NCI-H510A (cell line): Measurements from ENCODE around the gene CIAO3.
"Not testable (repeated sequence)": the region's sequence is repeated elsewhere in the genome, so short reads cannot be mapped to it uniquely, and the experiment has no call there.

Source experiments
- DNase-seq: peaks from one replicate; lab custom pipeline; 2025; lab: John Stamatoyannopoulos, UW

Gene CIAO3

DNA sequence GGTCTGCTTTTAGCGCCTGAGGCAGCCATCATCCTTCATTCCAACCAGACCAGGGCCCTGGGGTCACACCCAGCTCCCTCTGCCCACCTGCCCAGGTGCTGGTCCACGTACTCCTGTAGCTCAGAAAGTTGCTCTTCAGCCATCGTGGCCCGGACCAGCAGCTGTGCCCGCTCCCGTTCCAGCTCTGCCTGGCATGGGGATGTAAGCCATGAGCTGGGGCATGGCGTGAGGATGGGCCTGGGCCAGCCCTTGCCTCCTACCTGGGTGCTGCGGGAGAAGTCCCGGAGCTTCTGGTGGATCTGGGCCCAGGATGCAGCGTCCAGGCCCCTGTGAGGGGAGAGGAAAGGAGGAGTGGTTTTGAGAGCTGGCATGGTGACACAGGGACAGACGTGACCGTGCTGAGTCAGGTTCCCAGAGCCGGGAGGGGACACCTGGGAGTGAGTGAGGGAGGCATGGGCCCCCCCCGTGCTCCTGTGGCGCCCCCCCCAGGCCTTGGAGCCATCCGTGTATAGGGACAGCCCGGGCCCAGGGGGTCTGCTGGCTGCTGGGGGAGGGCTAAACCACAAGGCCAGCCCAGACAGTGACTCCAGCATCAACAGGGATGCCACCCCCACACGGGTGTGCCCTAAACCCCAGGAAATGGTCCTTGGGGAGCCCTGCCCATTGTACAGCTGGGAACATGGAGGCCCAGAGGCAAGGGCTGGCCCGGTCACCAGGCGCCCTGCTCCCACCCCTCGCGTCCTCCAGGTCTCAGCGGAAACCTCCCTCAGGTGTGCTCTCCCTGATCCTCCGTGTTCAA, 17.8 kb downstream of the CIAO3 start:
- no peak for DNase-seq

DNA sequence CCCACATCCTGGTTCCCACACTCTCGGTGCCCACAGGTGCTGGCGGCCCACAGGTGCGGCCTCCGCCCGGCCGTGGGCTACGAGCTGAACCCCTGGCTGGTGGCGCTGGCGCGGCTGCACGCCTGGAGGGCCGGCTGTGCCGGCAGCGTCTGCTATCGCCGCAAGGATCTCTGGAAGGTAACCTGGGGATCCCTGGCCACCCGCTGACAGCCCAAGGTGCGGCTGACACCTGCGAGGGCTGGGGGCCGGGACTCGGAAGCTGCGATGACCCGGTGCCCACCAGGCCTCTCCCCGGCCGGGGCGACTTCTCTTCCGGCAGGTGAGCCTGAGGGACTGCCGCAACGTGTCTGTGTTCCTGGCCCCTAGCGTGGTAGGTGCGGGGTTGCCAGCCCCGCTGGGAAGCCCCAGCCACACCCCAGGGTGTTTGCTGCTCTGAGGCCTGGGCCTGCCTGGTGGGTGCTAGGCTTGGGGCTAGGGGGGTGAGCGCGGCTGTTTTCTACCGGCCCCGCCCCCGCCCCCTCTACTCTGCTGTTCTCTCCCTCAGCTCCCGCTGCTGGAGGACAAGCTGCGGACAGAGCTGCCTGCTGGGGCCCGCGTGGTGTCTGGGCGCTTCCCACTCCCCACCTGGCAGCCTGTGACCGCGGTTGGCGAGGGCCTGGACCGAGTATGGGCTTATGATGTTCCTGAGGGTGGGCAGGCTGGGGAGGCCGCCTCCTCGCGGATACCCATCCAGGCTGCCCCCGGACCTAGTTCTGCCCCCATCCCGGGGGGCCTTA, 18.8 kb downstream of the CIAO3 start:
- no peak for DNase-seq

DNA sequence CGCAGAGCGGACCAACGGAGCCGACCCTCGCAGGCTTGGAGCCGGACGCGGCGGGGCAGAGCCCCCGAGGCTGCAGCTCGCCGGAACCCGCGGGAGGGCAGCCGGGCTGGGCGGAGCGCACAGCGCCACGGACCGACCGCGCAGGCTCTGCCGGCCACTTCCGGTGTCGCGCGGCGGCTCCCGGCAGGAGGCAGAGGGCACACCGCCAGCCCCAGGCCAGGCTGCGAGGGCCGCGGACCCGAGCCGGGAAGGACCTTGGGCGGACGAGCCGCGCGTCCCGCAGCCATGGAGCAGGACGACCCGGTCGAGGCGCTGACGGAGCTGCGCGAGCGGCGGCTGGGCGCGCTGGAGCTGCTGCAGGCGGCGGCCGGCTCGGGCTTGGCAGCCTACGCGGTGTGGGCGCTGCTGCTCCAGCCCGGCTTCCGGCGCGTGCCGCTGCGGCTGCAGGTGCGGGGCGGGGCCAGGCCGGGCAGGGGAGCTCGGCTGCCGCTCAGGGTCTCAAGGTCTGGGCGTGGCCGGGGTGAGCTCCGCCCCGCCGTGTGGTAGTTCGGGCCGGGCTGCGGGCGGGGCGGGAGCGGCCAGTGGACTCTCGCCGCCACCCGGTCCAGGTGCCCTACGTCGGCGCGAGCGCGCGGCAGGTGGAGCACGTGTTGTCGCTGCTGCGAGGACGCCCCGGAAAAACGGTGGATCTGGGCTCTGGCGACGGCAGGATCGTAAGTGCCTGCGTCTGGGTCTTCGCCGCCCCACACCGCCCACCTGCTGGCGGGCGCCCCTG, 19.6 kb downstream of the CIAO3 start, which contains the start of gene ANTKMT:
TSS of gene ANTKMT (plus strand) at position 157 of the 775 bp plus-strand sequence. CDS start at position 286, 129 bp downstream.
- peak; percentile 76 for DNase-seq

DNA sequence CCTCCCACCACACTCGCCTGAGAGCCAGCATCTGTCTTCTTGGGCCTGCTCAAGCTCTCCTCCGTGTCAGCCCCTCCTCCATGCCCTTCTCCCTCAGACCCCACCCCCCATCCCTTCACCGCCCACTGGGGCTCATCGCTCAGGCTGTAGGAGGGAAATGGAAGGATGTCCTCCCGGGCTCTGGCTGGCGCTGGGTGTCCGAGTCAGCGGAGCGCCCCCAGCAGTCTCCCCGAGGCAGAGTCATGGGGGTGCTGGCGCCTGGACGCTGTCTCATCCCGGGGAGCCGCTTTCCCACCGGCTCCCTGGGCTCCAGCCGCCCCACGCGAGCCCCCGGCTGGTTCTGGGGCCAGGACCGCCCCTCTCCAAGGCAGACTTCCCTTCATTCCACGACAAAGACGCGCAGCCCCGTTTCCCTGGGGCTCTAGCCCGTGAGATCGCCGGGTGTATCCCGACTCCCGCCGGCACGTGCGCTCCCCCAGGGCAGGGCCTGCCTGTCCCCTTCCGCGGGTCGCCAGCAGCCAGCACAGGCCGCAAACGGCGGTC, 20.3 kb downstream of the CIAO3 start:
- DNase-seq, result peak; percentile 74

DNA sequence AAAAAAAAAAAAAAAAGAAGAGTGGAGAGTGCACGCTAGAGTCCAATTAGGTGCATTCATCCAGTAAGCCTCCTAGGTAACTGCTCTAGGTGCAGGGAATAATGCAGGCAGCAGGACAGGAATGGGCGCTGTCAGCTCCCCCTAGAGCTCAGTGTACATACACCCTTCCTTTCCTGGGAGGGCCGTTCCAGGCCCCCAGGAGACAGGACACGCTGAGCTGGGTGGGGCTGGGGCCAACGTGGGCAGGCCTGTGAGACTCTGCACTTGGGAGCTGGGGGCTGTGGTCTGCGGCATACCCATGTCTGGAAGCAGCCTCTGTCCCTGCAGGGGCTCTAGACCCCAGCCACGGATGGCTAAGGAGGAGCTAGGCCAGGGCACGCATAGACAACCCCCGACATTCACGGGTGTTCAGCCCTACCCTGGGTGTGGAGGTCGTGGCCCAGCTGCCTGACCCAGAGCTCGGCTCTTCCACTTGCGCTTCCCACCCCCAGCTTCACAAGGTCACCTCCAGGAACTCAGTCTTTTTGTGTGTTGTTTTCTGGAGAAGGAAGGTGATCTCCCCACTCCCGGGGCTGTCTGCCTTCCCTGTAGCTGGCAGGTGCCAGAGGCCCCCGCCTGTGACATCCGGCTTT, 20.9 kb downstream of the CIAO3 start:
- no peak for DNase-seq

DNA sequence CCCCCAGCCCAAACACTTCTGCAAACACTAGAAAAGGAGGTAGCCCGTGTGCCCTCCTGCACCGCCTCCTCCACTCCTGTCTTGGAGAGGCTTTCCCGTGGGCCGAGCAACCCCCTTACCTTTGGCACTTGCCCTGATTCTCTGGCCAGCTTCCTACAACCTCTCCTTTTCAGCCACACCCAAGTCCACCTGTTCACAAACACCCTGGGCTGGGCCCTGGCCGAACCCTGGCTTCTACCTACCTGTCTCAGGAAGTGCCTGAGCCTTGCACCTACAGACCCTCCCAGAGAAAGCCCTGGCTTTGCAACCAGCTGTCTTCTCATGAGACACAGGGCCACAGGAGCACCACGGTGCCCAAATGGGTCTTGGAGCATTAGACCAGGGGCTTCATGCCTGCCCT, 21.9 kb downstream of the CIAO3 start:
- DNase-seq, result no peak

DNA sequence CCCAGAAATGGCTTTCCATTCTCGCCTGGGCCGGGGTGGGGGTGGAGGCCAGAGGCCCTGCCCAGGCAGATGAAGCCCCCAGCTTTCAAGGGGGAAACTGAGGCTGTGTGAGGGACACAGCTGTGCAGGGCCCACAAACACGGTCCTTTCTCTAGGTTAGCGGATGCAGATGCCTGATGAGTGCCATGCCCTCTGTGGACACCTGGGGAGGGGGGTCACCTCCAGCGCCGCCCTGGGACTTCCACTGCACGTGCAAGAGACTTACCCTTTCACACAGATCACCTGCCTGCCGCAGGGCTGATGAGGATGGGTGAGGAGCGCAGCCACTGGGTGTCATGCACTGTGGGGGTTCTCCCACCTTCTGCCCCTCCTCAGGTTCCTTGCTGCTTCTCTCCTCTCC, 22.4 kb downstream of the CIAO3 start:
- no peak for DNase-seq

DNA sequence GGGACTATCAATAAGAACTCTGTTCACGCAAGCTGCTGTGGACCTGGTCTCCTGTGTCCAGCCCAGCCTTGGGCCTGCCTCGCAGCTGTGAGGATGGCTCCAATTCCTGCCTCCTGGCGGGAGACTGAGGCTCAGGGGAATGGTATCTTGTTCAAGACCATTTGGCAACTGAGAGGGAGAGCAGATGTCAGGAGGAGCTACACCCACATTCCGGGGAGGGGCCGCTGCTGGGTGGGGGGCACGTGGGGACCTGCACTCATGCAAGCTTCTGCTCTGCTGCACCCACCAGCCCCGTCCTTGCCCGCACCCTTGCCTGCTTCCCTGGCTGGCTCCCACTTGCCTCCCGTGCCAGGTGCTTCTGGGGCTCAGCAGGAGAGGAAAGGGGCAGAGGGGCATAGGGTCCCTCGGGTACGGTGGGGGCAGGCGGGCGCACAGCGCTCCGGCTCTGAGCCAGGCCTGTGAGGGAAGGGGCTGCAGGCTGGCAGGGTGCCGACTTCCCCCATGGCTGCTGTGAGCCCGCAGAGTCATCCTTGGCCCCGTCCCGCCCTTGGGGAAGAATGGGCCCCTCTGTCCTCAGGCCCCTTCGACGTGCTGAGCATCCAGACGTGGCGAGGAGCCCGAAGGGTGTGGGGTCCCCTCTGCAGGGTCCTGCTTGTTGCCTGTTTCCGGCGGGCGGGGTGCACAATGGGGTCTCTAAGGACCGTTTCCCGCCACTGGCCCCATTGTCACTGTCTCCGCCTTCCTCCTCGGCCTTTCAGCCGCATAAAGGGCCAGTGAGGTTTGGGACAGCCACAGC, 23.1 kb downstream of the CIAO3 start:
- DNase-seq, result no peak

DNA sequence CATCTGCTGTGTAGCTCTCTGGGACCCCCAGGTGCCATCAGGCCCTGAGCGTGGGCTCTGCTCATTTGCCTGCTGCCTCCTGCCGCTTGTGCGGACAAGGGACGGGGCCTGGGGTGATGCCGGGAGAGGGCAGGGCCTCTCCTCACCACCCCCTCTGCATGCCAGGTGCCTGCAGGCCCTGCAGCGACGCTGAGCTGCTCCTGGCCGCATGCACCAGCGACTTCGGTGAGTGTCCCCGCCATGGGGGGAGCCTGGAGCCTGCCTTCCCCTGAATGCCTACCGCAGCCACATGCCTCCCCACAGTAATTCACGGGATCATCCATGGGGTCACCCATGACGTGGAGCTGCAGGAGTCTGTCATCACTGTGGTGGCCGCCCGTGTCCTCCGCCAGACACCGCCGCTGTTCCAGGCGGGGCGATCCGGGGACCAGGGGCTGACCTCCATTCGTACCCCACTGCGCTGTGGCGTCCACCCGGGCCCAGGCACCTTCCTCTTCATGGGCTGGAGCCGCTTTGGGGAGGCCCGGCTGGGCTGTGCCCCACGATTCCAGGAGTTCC, 23.9 kb downstream of the CIAO3 start:
- no peak for DNase-seq

DNA sequence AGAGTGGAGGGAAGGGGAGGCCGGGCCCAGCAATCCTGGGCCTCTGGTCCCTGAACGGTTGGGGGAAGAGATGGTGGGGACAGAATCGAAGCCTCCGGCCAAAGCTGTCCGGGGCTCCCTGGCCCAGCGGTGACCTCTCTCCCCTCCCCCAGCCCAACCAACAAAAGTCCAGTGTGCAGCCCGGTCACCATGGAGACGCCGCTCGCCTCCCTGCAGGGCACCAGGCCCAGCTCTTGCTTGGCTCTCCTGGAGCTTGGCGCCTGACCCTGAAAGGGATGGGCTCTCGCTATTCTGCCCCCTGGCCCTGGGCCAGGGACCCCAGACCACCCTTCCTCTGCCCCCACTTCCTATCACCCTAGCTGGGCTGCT, 24.6 kb downstream of the CIAO3 start:
- DNase-seq, result no peak

DNA sequence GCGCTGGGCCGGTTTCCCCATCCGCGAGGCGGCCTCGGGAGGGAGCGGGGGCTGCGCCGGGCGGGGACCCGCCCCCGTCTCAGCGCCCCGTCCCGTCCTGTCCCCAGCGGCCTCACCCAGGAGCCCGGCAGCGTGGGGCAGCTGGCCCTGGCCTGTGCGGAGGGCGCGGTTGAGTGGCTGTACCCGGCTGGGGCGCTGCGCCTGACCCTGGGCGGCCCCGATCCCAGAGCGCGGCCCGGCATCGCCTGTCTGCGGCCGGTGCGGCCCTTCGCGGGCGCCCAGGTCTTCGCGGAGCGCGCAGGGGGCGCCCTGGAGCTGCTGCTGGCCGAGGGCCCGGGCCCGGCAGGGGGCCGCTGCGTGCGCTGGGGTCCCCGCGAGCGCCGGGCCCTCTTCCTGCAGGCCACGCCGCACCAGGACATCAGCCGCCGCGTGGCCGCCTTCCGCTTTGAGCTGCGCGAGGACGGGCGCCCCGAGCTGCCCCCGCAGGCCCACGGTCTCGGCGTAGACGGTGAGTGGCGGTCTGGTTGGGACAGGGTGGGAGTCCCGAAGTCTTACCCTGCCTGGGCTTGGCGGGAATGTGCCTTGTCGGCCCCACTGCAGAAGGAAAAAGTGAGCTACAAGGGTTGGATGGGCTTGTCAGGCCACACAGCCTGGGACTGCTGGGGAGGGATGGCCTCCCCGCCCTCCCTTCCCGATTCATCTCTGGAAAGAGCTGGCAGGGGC, 25.2 kb downstream of the CIAO3 start:
- no peak for DNase-seq

DNA sequence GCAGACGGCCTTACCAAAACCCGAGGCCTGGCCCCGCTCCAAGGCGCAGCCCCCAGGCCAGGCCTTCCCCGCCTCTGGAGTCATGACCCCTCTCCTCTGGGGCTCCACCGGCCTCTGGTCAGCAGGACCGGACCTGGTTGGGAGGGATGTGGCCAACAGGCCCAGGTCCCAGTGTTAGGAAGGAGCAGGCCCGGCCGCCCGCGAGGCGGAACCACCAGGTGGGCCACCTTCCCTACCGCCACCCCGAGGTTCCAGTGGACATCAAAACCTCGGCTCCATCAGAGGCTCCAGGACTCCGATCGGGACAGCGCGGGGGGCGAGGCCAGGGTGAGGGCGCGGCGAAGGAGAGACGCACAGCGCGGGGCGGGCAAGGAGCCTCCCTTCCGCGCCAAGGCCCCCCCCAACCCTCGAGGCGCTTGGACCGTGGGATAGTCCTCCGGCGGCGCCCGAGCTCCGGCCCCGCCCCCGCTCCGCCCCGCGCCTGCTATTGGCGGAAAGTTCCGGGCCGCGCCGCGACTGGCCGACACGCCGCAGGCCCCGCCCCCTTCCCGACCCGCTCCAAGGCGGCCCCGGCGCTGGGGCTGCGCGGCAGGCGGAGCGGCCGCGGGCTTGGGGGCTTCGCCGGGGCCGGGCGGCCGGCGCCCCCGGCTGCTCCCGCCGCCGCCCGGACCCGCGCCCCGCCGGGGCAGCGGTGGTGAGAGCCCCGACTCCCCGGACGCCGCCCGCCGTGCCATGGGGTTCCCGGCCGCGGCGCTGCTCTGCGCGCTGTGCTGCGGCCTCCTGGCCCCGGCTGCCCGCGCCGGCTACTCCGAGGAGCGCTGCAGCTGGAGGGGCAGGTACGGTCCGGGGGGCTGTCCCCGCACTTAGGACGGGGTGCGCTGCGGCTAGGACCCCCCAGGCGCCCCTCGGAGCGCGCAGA, 26.0 kb downstream of the CIAO3 start, which contains the start of gene METRN:
TSS of gene METRN (plus strand) at position 561 of the 919 bp plus-strand sequence. CDS start at position 733, 172 bp downstream.
- DNase-seq, result peak; percentile 33

DNA sequence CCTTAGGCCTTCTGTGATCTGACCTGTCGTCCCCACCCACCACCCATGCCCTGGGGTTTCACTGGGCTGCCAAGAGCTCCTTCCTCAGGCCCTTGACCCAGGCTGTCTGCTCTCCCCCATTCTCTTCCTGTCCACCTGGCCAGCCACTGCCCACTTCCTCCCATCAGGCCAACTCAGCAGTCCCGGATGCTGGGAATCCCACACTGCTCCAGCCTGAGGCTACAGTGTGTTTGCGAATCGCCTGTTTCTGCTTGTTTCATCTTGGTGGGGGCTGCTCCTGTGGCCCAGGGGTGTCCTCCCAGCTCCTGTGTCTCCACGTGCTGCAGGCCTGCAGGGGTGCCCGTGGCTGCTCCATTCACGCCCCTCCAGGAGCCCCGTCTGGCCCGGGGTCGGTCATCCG, 26.7 kb downstream of the CIAO3 start:
- DNase-seq, result no peak

DNA sequence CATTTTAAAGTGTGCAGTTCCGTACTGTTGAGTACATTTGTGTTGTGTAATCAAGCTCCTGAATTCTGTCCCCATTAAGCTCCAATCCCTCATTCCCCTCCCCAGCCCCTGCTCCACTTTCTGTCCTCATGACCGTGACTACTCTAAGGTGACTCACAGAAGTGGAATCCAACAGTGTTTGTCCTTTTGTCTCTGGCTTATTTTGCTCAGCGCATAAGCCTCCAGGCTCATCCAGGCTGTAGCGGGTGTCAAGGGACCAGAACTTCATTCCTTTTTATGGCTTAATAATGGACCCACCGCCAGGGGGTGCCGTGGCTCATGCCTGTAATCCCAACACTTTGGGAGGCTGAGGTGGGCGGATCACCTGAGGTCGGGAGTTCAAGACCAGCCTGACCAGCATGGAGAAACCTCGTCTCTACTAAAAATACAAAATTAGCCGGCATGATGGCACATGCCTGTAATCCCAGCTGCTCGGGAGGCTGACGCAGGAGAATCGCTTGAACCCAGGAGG, 28.0 kb downstream of the CIAO3 start:
- not testable (repeated sequence) for DNase-seq

DNA sequence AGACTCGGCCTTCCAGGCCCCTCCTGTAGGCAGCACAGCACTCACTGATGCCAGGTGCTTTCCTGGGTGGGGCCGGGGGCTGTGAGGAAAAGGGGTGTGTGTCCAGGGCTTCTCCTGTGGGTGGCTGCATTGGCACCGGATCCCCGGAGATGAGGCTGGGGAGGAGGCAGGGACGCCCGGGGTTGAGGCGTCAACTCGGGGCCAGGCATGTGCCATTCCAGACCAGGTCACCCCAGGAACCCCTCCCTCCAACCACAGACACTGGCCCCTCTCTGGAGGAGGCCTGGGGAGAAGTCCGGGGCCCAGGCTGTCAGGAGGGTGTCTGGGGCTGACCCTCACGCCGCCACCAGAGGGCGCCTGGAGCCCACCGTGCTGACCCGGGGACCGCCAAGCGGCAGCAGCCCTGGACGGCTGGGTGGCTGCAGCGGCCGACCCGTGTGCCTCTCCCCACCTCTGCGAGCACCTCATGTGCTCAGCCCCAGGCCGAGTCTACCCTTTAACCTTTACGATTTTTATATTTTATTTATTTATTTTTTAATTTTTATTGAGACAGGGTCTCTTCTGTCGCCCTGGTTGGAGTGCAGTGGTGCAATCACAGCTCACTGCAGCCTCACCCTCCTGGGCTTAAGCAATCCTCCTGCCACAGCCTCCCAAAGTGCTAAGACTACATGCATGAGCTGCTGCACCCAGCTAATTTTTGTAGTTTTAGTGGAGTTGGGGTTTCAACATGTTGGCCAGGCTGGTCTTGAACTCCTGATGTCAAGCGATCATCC, 29.1 kb downstream of the CIAO3 start:
- DNase-seq, result no peak

DNA sequence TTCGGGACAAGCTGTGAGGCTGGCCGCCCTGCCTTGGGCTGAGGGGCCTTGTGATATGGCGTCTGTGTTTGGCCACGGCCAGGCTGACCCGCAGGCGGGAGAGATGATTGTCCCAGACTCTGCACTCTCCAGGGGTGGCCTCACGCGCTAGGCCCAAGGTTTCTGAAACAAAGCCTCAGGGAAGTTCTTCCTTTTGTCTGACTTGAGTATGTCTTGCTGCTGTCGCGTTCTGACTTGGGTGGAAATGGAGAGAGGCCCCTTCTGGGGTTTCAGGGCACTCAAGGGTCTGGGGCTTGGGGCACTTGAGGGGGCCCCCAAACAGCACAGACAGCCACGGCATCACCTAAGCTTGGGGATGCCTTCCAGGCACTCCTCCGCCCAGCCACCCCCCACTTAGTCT, 29.7 kb downstream of the CIAO3 start:
- DNase-seq, result no peak

DNA sequence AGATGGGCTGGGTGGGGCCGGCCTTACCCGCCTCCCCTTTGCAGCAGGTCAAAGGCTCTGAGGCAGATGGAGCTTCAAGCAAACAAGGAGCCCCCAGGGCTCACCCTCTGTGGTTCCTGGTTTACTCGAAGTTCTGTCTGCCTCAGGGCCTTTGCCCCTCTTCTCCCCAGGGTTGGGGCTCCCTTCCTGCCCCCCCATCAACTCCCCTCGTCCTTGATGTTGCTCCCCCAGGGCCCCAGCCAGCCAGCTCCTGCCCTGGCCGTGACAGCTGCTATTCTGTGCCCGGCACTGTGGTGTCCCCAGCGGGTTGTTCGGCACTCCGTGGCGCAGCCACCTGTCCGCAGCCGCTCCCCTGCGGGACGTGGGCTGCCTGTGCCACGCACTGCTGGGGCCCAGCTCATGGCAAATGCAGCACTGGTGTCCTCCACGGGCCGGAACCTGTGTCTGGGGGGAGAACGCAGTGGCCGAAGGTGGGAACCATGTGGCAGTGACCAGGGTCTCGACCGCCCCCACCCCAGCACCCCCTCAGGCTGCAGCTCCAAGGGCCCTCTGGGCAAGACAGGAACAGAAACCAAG, 30.2 kb downstream of the CIAO3 start:
- DNase-seq, result no peak
